ENCODE results near the gene CHD5.
"Not testable (repeated sequence)": the region's sequence is repeated elsewhere in the genome, so short reads cannot be mapped to it uniquely, and the experiment has no call there.

CHD5 gene

DNA sequence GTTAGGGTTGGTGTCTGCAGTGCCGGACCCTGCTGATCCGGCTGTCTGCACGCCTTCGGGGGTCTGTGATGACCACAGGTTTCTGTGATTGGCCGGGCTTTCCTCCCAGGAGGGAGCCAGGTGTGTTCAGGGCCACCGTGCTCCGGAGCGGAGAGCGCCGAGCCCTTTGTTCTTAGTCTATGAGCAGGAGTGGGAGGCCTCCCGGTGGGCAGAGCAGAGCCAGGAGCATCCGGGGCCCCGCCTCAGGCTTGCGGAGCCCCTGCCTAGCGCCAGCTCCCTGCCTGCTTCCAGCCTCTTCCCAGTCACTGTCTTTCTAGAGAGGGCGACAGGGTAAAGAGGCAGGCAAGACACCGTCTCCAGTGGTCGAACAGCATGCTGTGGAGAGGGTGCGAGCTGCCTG lies 102.6 kb downstream of the CHD5 start:
- TF ChIP-seq, protein P1, sequence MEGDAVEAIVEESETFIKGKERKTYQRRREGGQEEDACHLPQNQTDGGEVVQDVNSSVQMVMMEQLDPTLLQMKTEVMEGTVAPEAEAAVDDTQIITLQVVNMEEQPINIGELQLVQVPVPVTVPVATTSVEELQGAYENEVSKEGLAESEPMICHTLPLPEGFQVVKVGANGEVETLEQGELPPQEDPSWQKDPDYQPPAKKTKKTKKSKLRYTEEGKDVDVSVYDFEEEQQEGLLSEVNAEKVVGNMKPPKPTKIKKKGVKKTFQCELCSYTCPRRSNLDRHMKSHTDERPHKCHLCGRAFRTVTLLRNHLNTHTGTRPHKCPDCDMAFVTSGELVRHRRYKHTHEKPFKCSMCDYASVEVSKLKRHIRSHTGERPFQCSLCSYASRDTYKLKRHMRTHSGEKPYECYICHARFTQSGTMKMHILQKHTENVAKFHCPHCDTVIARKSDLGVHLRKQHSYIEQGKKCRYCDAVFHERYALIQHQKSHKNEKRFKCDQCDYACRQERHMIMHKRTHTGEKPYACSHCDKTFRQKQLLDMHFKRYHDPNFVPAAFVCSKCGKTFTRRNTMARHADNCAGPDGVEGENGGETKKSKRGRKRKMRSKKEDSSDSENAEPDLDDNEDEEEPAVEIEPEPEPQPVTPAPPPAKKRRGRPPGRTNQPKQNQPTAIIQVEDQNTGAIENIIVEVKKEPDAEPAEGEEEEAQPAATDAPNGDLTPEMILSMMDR (IDR thresholded peaks at IDR 0.05; ENCODE audit: insufficient read depth, missing control alignments), result no peak
- no peak for DNase-seq (ENCODE audit: insufficient read length, low spot score)
- no peak for FAIRE-seq

DNA sequence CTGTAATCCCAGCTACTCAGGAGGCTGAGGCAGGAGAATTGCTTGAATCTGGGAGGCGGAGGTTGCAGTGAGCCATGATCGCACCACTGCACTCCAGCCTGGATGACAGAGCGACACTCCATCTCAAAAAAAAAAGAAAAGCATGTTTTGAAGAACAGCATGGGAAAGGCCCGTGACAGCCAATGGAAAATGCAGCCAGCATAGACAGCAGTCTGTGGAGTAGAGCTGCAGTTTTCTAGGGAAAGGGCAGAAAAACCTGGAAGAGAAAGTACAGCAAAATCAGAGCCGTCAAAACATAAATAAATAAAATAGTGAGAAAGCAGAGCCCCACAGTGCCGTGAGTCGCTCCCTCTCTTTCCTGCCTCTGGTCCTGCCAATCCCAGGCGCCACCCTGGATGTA lies 103.1 kb downstream of the CHD5 start:
- FAIRE-seq, result not testable (repeated sequence)

DNA sequence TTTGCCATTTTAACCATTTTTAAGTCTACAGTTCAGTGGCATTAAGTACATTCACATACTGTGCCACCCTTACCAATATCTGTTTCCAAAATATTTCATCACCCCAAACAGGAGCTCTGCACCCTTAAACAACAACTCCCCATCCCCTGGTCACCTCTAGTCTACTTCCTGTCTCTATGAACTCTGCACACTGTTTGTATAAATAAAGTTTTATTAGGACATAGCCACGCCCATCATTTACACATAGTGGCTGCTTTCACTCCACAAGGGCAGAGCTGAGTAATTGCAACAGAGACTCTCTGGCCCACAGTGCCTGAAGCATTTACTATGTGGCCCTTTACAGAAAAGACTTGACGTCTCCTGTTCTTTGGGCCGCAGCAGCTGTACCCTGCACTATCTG lies 104.4 kb downstream of the CHD5 start:
- FAIRE-seq (no peak), DNase-seq (ENCODE audit: insufficient read length, low spot score) (no peak)
- TF ChIP-seq, protein P1 (IDR thresholded peaks at IDR 0.05; ENCODE audit: insufficient read depth, missing control alignments), result no peak

More for the DNA sequence above, 103.1 kb downstream of the CHD5 start:
- DNase-seq (ENCODE audit: insufficient read length, low spot score), result not testable (repeated sequence)

DNA sequence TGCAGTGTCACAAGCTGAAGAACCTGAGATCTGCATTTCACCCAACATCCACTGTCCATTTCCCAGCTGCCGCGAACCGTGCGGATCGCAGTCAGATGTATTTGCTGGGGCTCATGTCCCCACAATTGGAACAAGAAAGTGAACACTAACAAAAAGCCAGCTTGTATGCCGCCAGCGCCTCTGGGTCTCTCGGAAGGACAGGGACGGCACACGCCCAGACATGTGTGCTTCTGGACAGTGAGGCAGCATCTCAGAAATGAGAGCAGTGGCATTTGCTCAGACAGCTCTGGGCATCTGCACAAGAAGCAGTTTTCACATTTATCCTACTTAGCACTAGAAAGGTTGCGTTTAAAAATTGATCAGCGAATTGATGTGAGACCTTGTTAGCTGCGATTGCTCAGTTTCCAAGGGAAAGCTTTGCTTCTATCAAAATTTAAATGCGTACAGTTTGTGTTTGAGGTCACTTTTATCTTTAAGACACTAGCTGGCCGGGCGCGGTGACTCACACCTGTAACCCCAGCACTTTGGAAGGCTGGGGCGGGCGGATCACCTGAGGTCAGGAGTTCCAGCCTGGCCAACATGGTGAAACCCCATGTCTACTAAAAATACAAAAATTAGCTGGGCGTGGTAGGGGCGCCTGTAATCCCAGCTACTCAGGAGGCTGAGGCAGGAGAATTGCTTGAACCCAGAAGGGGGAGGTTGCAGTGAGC lies 105.8 kb downstream of the CHD5 start:
- TF ChIP-seq, protein P1 (IDR thresholded peaks at IDR 0.05; ENCODE audit: insufficient read depth, missing control alignments), result no peak
- FAIRE-seq (no peak), DNase-seq (ENCODE audit: insufficient read length, low spot score) (no peak)

DNA sequence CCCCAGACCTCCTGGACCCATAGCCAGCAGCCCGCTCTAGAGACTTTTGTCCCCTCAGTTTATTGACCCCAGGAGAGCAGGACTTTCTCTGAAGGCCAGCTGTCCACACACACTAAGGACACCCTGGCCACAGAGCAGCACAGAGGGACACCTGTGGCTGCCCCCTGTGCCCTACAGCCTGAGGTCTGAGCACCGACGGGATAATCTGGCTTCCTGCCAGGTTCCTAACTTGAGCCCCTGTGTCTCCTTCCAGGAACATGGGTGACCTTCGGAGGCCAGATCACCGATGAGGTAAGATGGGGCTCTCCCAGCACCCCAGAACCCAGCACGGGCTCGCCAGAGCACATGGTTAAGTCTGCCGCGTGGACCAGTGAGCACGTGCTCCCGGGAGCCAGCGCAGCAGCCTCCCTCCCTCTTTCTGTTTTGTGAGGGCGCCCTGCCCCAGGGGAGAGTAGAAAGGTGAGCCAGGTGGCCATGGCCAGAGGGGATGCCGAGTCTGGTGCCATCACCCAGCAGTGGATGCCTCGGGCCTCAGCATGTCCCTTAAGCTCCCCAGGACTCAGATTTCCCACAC lies 106.6 kb downstream of the CHD5 start:
- TF ChIP-seq, protein P1 (IDR thresholded peaks at IDR 0.05; ENCODE audit: insufficient read depth, missing control alignments), result no peak
- DNase-seq (ENCODE audit: insufficient read length, low spot score) (no peak), FAIRE-seq (no peak)

DNA sequence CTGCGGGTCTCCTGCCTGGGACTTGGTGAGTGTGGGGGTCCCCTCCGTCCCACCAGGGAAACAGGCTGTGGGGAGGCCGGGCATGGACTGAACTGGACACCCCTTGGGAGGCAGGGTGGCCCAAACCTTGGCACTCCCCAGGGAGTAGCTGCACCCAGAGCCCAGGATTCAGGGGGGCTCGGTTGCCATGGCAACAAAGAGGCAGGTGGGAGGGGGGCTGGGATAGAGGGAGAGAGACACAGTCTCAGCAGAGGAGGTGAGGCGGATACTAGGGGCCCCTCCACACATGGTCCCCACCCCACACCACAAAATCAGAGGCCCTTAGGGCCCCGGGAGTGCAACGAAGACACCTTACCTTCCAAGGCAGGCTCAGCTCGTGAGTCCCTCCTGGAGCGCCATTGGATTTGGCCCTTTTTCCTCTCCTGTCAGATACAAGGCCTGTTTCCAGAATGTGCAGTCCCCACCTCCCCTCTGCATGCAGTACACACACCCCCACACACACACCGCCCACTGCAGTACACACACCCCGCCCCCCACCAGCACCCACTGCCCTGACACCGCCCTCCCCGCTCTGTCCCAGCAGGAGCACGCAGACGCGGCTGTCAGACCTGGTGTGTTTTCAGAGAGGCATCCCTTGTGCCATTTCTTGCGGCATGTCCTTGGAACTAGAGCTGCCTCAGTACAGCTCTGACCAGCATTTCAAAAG lies 107.2 kb downstream of the CHD5 start:
- TF ChIP-seq, protein P1 (IDR thresholded peaks at IDR 0.05; ENCODE audit: insufficient read depth, missing control alignments), result no peak
- no peak for DNase-seq (ENCODE audit: insufficient read length, low spot score)
- no peak for FAIRE-seq

DNA sequence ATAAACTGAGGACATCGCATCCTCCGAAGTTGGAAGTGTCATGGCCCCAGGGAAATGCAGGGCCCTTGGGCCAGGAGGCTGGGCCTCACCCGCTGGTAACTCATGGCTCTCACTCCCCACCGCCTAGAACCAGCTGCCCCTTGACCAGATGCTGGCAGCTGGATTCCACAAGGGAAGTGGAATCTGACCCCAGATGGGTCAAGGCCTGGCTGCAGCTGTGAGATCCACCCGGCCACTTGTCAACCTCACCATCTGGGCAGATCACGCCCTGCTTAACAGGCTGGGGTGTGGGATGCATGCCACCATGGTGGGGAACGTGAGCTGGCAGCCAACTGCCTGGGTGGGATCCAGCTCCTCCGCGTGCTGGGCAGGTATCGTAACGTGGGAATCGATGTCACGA lies 108.9 kb downstream of the CHD5 start:
- TF ChIP-seq, protein P1 (IDR thresholded peaks at IDR 0.05; ENCODE audit: insufficient read depth, missing control alignments), result no peak
- DNase-seq (ENCODE audit: insufficient read length, low spot score) (no peak), FAIRE-seq (no peak)

Measured in D721Med (cell line).